Measurements from ENCODE around the gene C1QTNF12.

DNA sequence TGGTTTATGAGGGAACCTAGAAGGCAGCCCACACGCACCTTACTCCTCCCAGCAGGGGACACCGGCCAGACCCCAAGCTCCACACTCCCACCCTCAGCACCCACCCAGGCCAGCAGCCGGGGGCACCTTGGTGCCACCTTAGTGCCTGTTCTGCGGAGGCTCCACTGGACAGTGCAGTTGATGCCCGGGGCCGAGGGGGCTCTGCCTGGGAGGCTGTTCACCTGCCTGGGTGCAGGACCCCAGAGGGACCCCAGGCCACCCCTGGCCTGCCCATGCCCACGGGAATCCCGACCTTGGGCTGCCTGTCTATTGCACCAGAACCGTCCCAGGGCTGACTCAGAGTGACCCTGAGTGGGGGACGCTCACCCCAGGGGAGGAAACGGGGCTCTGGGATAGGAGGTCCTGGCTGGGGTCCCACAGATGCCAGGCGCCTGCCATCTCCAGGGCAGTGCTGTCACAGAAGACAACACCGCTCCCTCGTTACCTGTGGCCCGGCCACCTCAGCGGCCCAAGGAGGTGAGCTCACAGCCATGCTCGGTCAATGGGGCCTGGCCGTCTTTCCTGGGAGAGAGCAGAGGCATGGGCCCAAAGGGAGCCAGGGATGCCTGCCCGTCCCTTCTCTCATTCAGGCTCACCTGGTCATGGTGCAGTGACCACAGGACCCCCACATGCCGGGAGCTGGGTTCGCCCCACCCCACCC is 34.4 kb upstream of the C1QTNF12 start:
- TF ChIP-seq CHD2 (IDR thresholded peaks at IDR 0.05; ENCODE audit: low read length) (no peak), SIX5 (IDR thresholded peaks at IDR 0.05; ENCODE audit: low read depth, low read length) (no peak), TCF12 (IDR thresholded peaks at IDR 0.05; ENCODE audit: low read depth, low read length) (no peak), RAD21 (IDR thresholded peaks at IDR 0.05 in 1 of 2, conservative IDR thresholded peaks at IDR 0.05 in 1 of 2; ENCODE audit: low read depth in 2 of 2, low read length in 2 of 2) (no peak), CHD1 (IDR thresholded peaks at IDR 0.05; ENCODE audit: low read depth, low read length) (no peak), POLR2AphosphoS5 (IDR thresholded peaks at IDR 0.05; ENCODE audit: low read depth, low read length) (no peak), FOSL1 (IDR thresholded peaks at IDR 0.05; ENCODE audit: insufficient read depth, low read depth, low read length) (no peak)
- TF ChIP-seq, protein P1, sequence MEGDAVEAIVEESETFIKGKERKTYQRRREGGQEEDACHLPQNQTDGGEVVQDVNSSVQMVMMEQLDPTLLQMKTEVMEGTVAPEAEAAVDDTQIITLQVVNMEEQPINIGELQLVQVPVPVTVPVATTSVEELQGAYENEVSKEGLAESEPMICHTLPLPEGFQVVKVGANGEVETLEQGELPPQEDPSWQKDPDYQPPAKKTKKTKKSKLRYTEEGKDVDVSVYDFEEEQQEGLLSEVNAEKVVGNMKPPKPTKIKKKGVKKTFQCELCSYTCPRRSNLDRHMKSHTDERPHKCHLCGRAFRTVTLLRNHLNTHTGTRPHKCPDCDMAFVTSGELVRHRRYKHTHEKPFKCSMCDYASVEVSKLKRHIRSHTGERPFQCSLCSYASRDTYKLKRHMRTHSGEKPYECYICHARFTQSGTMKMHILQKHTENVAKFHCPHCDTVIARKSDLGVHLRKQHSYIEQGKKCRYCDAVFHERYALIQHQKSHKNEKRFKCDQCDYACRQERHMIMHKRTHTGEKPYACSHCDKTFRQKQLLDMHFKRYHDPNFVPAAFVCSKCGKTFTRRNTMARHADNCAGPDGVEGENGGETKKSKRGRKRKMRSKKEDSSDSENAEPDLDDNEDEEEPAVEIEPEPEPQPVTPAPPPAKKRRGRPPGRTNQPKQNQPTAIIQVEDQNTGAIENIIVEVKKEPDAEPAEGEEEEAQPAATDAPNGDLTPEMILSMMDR (IDR thresholded peaks at IDR 0.05; ENCODE audit: control extremely low read depth in 1 of 3, insufficient read depth in 1 of 3, low read depth in 1 of 3, low read length in 3 of 3) = no peak
